Iris pigment epithelial cell (primary cell): ENCODE measurements around the gene C19orf73.

ENCODE experiments used
- DNase-seq: peaks from one replicate; pipeline ENCODE4 v3.0.0-alpha.2; 2011; ENCODE audit warnings: low read depth

The C19orf73 gene, protein sequence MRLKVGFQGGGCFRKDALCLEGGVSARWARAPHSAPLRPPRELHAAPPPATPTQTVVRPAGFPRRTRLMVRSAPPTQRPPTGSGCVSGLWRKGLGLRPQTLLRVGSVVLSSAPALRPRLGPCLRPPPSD

GRCh38 chr19:49118565-49119410 lies at the start of gene C19orf73:
TSS of gene C19orf73 (minus strand) at chr19:49119143. CDS start at chr19:49119022, 121 bp downstream.
- peak; percentile 95 for DNase-seq

DNA sequence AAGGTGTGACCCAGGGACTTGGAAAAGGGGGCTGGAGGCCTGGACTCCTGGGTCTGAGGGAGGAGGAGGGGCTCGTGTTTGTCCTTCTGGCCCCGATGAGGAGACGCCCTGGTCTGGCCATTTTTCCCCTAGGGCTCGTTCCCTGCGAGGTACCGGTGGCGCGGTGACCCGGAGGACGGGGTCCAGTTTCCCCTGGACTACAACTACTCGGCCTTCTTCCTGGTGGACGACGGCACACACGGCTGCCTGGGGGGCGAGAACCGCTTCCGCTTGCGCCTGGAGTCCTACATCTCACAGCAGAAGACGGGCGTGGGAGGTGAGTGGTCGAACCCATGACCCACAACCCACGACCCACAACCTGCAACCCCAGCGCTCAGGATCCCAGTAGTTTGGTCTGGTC lies 49.5 kb upstream of the C19orf73 start:
- no peak for DNase-seq

DNA sequence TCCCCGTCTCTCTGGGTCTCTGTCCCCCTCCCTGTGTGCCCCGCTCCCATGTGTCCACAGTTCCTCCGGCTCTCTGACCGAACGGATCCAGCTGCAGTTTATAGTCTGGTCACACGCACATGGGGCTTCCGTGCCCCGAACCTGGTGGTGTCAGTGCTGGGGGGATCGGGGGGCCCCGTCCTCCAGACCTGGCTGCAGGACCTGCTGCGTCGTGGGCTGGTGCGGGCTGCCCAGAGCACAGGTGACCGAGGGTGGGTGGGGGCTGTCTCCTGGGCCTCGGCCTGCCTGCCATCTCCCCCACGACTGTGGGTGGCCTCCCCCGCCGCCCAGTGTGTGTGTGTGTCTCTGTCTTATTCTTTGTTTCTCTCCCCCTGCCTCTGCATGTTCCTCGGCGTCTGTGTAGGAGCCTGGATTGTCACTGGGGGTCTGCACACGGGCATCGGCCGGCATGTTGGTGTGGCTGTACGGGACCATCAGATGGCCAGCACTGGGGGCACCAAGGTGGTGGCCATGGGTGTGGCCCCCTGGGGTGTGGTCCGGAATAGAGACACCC lies 49.0 kb upstream of the C19orf73 start:
- no peak for DNase-seq

DNA sequence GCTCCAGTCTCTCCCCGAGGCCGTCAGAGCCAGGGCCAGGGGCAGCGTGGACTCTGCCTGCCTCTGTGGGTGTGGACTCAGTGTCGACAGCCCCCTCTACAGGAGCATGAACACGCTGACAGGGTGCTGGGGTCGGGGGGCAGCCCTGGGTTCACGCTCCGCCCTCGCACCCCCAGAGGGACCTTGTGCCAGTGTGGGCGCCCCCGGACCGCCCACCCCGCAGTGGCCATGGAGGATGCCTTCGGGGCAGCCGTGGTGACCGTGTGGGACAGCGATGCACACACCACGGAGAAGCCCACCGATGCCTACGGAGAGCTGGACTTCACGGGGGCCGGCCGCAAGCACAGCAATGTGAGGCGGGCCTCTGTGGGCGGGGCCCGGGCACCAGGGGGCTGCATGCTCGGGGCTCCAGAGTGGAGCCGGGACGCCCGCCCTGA lies 46.9 kb upstream of the C19orf73 start:
- no peak for DNase-seq

- no peak for DNase-seq
Observed at GRCh38 chr19:49165111-49165750, 46.3 kb upstream of the C19orf73 start.

GRCh38 chr19:49161987-49162386 lies 43.0 kb upstream of the C19orf73 start:
- DNase-seq: peak; percentile 69

GRCh38 chr19:49160450-49161189 lies 41.7 kb upstream of the C19orf73 start:
- no peak for DNase-seq

GRCh38 chr19:49157445-49158224 lies 38.7 kb upstream of the C19orf73 start, which contains the start of gene TRPM4:
TSS of gene TRPM4 (plus strand) at chr19:49157792. CDS start at chr19:49157867, 75 bp downstream.
- peak; percentile 74 for DNase-seq

- no peak for DNase-seq
Observed at GRCh38 chr19:49155820-49156346, 36.9 kb upstream of the C19orf73 start.

GRCh38 chr19:49155005-49155819 lies 36.3 kb upstream of the C19orf73 start, which contains the start of gene HRC:
TSS of gene HRC (minus strand) at chr19:49155396. CDS start at chr19:49155237, 159 bp downstream.
- DNase-seq: no peak

GRCh38 chr19:49154279-49154678 lies 35.3 kb upstream of the C19orf73 start:
- DNase-seq: no peak

GRCh38 chr19:49153167-49153809 lies 34.3 kb upstream of the C19orf73 start:
- DNase-seq: no peak

GRCh38 chr19:49152119-49152550 lies 33.2 kb upstream of the C19orf73 start:
- DNase-seq: no peak

GRCh38 chr19:49151267-49152118 lies 32.5 kb upstream of the C19orf73 start:
- peak; percentile 41 for DNase-seq

DNA sequence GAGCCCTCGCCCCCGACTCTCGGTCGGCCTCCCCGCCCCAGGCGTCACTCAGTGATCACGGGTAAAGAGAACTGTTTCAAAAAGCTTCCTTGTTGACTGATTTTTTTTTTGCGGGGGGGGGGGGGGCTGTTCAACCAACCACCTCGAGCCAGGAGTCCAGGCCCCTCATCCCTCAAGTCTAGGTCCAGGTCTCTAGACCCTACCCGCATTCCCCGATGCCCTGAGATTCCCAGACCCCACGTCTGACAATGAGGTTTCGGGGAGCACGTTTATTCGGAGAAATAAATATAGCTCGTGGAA lies 32.0 kb upstream of the C19orf73 start:
- DNase-seq: no peak

GRCh38 chr19:49150106-49150943 lies 31.4 kb upstream of the C19orf73 start:
- DNase-seq: peak; percentile 79

DNA sequence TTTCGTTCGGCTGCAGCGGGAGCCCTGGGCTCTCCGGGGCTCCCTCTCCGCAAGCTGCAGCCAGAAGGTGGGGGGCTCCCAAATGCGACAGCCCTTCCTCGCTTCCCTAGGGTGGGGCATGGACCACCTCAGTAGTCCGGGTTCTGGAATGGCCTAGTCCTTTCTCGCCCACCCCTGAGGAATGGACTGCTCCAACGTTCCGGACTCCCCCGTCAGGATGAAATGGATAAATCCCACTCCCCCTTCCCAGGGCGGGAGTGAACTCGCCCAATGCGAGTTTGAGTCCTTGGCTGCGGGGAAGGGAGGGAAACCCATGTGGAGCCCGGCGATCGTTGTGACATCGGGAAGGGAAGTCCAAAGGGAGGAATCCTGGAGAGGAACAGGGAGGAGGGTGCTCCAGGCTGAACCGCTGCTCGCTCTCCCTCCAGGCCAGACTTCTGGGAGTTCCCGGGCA lies 30.7 kb upstream of the C19orf73 start:
- peak; percentile 78 for DNase-seq
